NCI-H1105 (cell line): ENCODE results near the gene SHB.
"Not testable (repeated sequence)": the region's sequence is repeated elsewhere in the genome, so short reads cannot be mapped to it uniquely, and the experiment has no call there.

Experiments
- DNase-seq: peaks from one replicate; lab custom pipeline; 2025; lab: John Stamatoyannopoulos, UW

The SHB gene

GRCh38 chr9:37917801-37918664 is 151.0 kb downstream of the SHB start:
- DNase-seq: no peak

GRCh38 chr9:37917313-37917731 is 151.7 kb downstream of the SHB start:
- DNase-seq: no peak

GRCh38 chr9:37916471-37917312 is 152.3 kb downstream of the SHB start:
- DNase-seq: no peak

GRCh38 chr9:37915911-37916470 is 153.0 kb downstream of the SHB start:
- DNase-seq: no peak

GRCh38 chr9:37914701-37915358 is 154.2 kb downstream of the SHB start:
- DNase-seq: no peak

- no peak for DNase-seq
These were observed 154.9 kb downstream of the SHB start for GRCh38 chr9:37914154-37914551.

GRCh38 chr9:37913480-37914153 is 155.4 kb downstream of the SHB start:
- DNase-seq: peak; percentile 39

GRCh38 chr9:37911271-37911681 is 157.8 kb downstream of the SHB start:
- DNase-seq: no peak

GRCh38 chr9:37910271-37910670 is 158.8 kb downstream of the SHB start:
- DNase-seq: no peak

GRCh38 chr9:37909836-37910235 is 159.2 kb downstream of the SHB start:
- not testable (repeated sequence) for DNase-seq

GRCh38 chr9:37909326-37909725 is 159.7 kb downstream of the SHB start:
- no peak for DNase-seq

GRCh38 chr9:37908698-37909186 is 160.3 kb downstream of the SHB start:
- no peak for DNase-seq

- no peak for DNase-seq
These were observed 160.7 kb downstream of the SHB start for GRCh38 chr9:37908283-37908682.

- no peak for DNase-seq
These were observed 162.5 kb downstream of the SHB start for GRCh38 chr9:37906312-37907239.

GRCh38 chr9:37905776-37906175 is 163.3 kb downstream of the SHB start:
- no peak for DNase-seq

- DNase-seq: no peak
These were observed 163.9 kb downstream of the SHB start for GRCh38 chr9:37905131-37905505.

GRCh38 chr9:37904445-37905130 is 164.4 kb downstream of the SHB start:
- DNase-seq: no peak

GRCh38 chr9:37903647-37904444 is 165.2 kb downstream of the SHB start, which contains the start of gene SLC25A51:
SLC25A51 (minus strand) TSS chr9:37904127; CDS start chr9:37888550, 15,577 bp downstream.
- peak; percentile 88 for DNase-seq
